Measurements from ENCODE around the gene UGT1A5.

The UGT1A5 gene

GRCh38 chr2:233754872-233755611 lies 42.3 kb downstream of the UGT1A5 start:
- TF ChIP-seq MAX (IDR thresholded peaks at IDR 0.05) (no peak), REST (IDR thresholded peaks at IDR 0.05; ENCODE audit: low read depth) (no peak), TEAD4 (IDR thresholded peaks at IDR 0.05) (no peak), TCF12 (IDR thresholded peaks at IDR 0.05; ENCODE audit: low read depth) (no peak)

DNA sequence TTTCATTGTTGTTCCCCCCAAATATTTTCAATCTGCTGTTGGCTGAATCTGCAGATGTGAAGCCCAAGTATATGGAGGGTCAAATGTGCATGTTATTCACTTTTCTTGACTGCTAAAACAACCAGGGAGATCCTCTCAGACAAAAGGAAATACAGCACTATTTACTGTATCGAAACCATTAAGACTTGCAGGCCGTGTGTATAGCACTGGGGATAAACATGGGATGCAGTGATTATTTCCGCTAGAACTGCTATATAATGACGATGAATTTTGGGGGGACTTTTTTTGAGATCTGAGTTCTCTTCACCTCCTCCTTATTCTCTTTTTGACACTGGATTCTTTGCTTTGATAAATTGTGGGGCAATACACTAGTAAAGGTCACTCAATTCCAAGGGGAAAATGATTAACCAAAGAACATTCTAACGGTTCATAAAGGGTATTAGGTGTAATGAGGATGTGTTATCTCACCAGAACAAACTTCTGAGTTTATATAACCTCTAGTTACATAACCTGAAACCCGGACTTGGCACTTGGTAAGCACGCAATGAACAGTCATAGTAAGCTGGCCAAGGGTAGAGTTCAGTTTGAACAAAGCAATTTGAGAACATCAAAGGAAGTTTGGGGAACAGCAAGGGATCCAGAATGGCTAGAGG lies 43.8 kb downstream of the UGT1A5 start:
- TF ChIP-seq EGR1 (IDR thresholded peaks at IDR 0.05) (no peak), FOXM1 (IDR thresholded peaks at IDR 0.05; ENCODE audit: borderline replicate concordance, low read depth) (no peak), MAX (IDR thresholded peaks at IDR 0.05) (no peak), ZBTB7A (IDR thresholded peaks at IDR 0.05; ENCODE audit: low read depth) (no peak), TAF1 (IDR thresholded peaks at IDR 0.05; ENCODE audit: low read depth) (no peak), CEBPB (IDR thresholded peaks at IDR 0.05) (no peak), TEAD4 (IDR thresholded peaks at IDR 0.05) (no peak), TCF12 (IDR thresholded peaks at IDR 0.05; ENCODE audit: low read depth) (no peak), RAD21 (IDR thresholded peaks at IDR 0.05; ENCODE audit: low read depth) (no peak), USF1 (IDR thresholded peaks at IDR 0.05) (no peak), REST (IDR thresholded peaks at IDR 0.05; ENCODE audit: low read depth) (no peak), NFIC (IDR thresholded peaks at IDR 0.05) (no peak), EP300 (IDR thresholded peaks at IDR 0.05; ENCODE audit: borderline replicate concordance) (no peak), YY1 (IDR thresholded peaks at IDR 0.05; ENCODE audit: low read depth) (no peak), CREB1 (IDR thresholded peaks at IDR 0.05; ENCODE audit: low read depth) (no peak)

DNA sequence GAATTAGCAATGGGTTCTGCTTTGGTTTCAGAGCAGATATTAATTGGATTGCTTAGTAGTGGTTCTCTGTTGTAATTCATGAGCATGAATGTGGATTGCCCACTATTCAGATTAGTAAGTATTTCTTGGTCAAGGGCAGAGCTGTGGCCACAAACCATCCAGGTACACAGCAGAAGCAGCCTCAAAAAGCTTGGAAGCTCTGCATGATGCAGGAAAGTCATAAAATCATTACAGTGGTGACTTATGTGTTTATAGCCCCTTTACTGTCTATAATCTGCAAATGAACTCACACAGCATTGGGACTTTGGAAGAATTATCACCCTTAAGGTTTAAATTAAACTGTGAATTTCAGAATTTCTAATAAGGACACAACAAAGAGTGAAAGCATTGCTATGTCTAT lies 45.4 kb downstream of the UGT1A5 start:
- TF ChIP-seq NFIC (IDR thresholded peaks at IDR 0.05) (no peak), YY1 (IDR thresholded peaks at IDR 0.05; ENCODE audit: low read depth) (no peak), CREB1 (IDR thresholded peaks at IDR 0.05; ENCODE audit: low read depth) (no peak), REST (IDR thresholded peaks at IDR 0.05; ENCODE audit: low read depth) (no peak), TEAD4 (IDR thresholded peaks at IDR 0.05) (no peak), TCF12 (IDR thresholded peaks at IDR 0.05; ENCODE audit: low read depth) (no peak), EP300 (IDR thresholded peaks at IDR 0.05; ENCODE audit: borderline replicate concordance) (no peak), CEBPB (IDR thresholded peaks at IDR 0.05) (no peak), TAF1 (IDR thresholded peaks at IDR 0.05; ENCODE audit: low read depth) (no peak), RAD21 (IDR thresholded peaks at IDR 0.05; ENCODE audit: low read depth) (no peak), USF1 (IDR thresholded peaks at IDR 0.05) (no peak)

DNA sequence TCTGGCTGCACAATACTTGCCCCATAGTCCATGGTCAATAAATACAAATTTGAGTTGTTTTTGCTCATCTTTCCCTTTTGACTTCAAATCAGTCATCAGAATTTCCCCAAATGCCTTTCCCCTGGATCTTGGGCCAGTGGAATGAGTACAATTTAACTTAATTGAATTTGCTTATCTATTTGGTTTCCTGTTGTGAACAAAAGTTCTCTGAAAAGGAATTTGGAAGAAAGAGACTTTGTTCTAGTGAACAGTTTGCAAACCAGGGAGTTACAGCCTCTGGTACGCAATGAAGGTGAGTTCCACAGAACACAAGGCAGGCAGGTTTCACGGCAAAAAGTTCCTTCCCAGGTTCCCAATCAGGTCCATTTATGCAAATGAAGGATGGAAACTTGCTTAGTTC lies 46.1 kb downstream of the UGT1A5 start:
- TF ChIP-seq TAF1 (IDR thresholded peaks at IDR 0.05; ENCODE audit: low read depth) (no peak), MAX (IDR thresholded peaks at IDR 0.05) (no peak), USF1 (IDR thresholded peaks at IDR 0.05) (no peak), ZBTB7A (IDR thresholded peaks at IDR 0.05; ENCODE audit: low read depth) (no peak)

Measured in Ishikawa (cell line).